Prostate gland (tissue), 2 donors: ENCODE data around the gene SMC5. TPM values are rescaled to one million over a fixed set of nuclear protein-coding genes. Genes with fewer than 3 reads are reported as not detected.

ENCODE experiments used
- DNase-seq: peaks from one replicate; pipeline ENCODE4 v3.0.0-alpha.2; 2019; ENCODE audit warnings: low spot score
- H3K27ac ChIP-seq, 2 donors: fragments of 200-600 bp; sonication (generic); 2 replicates each; pipeline ENCODE4 v1.5.1; 2017 to 2019
- H3K27me3 ChIP-seq: fragments of 200-600 bp; sonication (generic); replicated peaks from 2 replicates; pipeline ENCODE4 v1.5.1; 2019; ENCODE audit not compliant: insufficient read depth
- H3K36me3 ChIP-seq, 2 donors: fragments of 200-600 bp; sonication (generic); 1 replicate in 1 of 2; 2 replicates in 1 of 2; pipeline versions ENCODE4 v1.5.1 to v1.8.1; 2017 to 2019
- H3K4me1 ChIP-seq: fragments of 200-600 bp; sonication (generic); replicated peaks from 2 replicates; pipeline ENCODE4 v1.5.1; 2019
- H3K4me3 ChIP-seq, 2 donors: fragments of 200-600 bp; sonication (generic); 2 replicates each; pipeline ENCODE4 v1.5.1; 2017 to 2019
- H3K9me3 ChIP-seq: fragments of 200-600 bp; sonication (generic); 2 replicates; pipeline ENCODE4 v1.5.1; 2017
- POLR2A ChIP-seq: fragments of 450-650 bp; IDR thresholded peaks from one replicate; pipeline ENCODE4 v1.6.1; 2016; ENCODE audit warnings: antibody characterized with exemption, mild to moderate bottlenecking
- POLR2AphosphoS5 ChIP-seq: sonication (generic); formaldehyde crosslinking; IDR thresholded peaks from one replicate; pipeline ENCODE4 v1.6.1; 2017; ENCODE audit warnings: antibody characterized with exemption
- WGBS: methylation state at CpG from one replicate; pipeline ENCODE4 v1.1.5; 2018; 5-methylcytosine and 5-hydroxymethylcytosine counted together
- intact Hi-C: fragments of 100-400 bp; cut with DNase I; formaldehyde crosslinking; loops from one replicate; pipeline ENCODE4 v1.14.2; 2022
- total RNA-seq, 2 donors: library from RNA; depleted of rRNA; stranded (reverse); fragments of >200 nt; gene quantifications; one replicate each; pipeline ENCODE4 v1.1.0, GENCODE V29; 2016
- TF ChIP-seq, protein P1 (sequence below), 4 experiments: fragments of 200-600 bp in 2 of 4; fragments of 450-650 bp in 2 of 4; sonication (generic) in 2 of 4; IDR thresholded peaks; 1 replicate in 3 of 4; 2 replicates in 1 of 4; pipeline ENCODE4 v1.5.1; 2016 to 2019; ENCODE audit warnings: antibody characterized with exemption in 4 of 4, mild to moderate bottlenecking in 2 of 4, moderate library complexity in 2 of 4

SMC5 gene
- total RNA-seq, 2 donors from 2014 or later: 28.7 to 29.7 TPM

GRCh38 chr9:70297141-70297540 is 38.4 kb downstream of the SMC5 start:
- no peak for DNase-seq
- no peaks in the 10 kb centered on the region for H3K27me3 ChIP-seq
- intact Hi-C loops: no loop called here
- H3K4me1 ChIP-seq: no peaks in the 10 kb centered on the region
- H3K27ac ChIP-seq: no peak overlapping the region
- no peak overlapping the region for H3K4me3 ChIP-seq
- H3K9me3 ChIP-seq: no peaks in the 10 kb centered on the region
- TF ChIP-seq, protein P1, sequence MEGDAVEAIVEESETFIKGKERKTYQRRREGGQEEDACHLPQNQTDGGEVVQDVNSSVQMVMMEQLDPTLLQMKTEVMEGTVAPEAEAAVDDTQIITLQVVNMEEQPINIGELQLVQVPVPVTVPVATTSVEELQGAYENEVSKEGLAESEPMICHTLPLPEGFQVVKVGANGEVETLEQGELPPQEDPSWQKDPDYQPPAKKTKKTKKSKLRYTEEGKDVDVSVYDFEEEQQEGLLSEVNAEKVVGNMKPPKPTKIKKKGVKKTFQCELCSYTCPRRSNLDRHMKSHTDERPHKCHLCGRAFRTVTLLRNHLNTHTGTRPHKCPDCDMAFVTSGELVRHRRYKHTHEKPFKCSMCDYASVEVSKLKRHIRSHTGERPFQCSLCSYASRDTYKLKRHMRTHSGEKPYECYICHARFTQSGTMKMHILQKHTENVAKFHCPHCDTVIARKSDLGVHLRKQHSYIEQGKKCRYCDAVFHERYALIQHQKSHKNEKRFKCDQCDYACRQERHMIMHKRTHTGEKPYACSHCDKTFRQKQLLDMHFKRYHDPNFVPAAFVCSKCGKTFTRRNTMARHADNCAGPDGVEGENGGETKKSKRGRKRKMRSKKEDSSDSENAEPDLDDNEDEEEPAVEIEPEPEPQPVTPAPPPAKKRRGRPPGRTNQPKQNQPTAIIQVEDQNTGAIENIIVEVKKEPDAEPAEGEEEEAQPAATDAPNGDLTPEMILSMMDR (IDR thresholded peaks at IDR 0.05): no peak
- no peak for TF ChIP-seq POLR2A
- no peak for TF ChIP-seq POLR2AphosphoS5
- H3K36me3 ChIP-seq: peaks cover 0 to 4% of the 10 kb centered on the region in 2 donors
- WGBS: 100% methylated on average over 1 of the region's 1 CpG

DNA sequence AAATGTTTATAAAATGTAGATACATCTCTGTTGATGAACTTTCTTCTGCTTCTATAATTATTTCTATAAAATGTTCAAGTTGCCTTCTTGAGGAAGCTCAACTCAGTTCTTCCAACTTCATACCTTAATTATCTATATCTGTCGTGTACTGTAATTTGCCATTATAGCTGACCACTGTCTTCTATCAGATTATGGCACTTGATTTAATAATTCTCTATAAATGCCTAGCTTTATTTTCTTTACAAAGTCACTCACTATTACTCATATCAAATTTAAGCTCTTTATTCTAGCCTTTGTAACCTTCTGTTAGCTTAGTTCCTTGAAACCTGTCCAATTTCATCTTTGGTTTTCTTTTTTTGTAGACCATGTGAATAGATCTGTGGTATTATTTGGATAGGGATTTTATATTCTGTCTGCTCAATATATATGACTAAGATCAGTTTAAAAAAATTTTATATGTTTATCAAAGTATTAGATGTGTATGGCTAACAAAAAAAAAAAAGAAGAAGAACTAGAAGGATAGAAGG is 39.5 kb downstream of the SMC5 start:
- Histone ChIP-seq H3K27me3 (no peaks in the 10 kb centered on the region), H3K4me3 (no peak overlapping the region), H3K9me3 (no peaks in the 10 kb centered on the region), H3K27ac (no peak overlapping the region), H3K4me1 (no peaks in the 10 kb centered on the region), H3K36me3 (peaks cover 0 to 5% of the 10 kb centered on the region in 2 donors)
- WGBS: 64% methylated on average over 1 of the region's 1 CpG
- intact Hi-C loops: no loop called here
- no peak for DNase-seq
- TF ChIP-seq, protein P1 (IDR thresholded peaks at IDR 0.05): no peak
- TF ChIP-seq POLR2AphosphoS5 (no peak), POLR2A (no peak)

DNA sequence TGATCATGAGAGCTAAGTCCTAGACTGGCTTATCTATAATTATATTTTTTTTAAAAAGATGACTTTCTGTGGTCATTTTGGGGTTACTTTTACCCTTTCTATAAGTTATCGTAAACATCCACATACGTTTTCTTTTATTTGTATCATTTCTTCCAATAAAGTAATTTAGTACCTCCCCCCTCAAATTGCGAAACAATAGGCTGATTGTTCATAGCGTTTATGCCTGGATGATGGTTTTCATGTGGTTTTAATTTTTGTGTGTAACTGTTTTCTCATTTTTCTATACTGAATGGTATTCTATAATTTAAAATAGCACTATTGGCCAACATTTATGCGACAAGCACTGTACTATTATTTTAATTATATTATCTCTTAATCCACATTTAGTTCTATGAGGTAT is 44.5 kb downstream of the SMC5 start:
- no peaks in the 10 kb centered on the region for H3K27me3 ChIP-seq
- no peaks in the 10 kb centered on the region for H3K4me1 ChIP-seq
- intact Hi-C loops: no loop called here
- no peaks in the 10 kb centered on the region for H3K9me3 ChIP-seq
- H3K36me3 ChIP-seq: peaks cover 0 to 5% of the 10 kb centered on the region in 2 donors
- DNase-seq: no peak
- 75% methylated on average over 5 of the region's 5 CpGs for WGBS
- no peak overlapping the region for H3K27ac ChIP-seq
- TF ChIP-seq POLR2A: no peak
- TF ChIP-seq, protein P1 (IDR thresholded peaks at IDR 0.05): no peak
- no peak for TF ChIP-seq POLR2AphosphoS5
- H3K4me3 ChIP-seq: no peak overlapping the region

GRCh38 chr9:70304810-70305209 is 46.0 kb downstream of the SMC5 start:
- Histone ChIP-seq H3K36me3 (peaks cover 0 to 5% of the 10 kb centered on the region in 2 donors), H3K27ac (no peak overlapping the region), H3K4me3 (no peak overlapping the region), H3K27me3 (no peaks in the 10 kb centered on the region), H3K4me1 (no peaks in the 10 kb centered on the region), H3K9me3 (no peaks in the 10 kb centered on the region)
- no peak for DNase-seq
- TF ChIP-seq POLR2A: no peak
- no peak for TF ChIP-seq POLR2AphosphoS5
- TF ChIP-seq, protein P1 (IDR thresholded peaks at IDR 0.05): no peak
- intact Hi-C loops: no loop called here

DNA sequence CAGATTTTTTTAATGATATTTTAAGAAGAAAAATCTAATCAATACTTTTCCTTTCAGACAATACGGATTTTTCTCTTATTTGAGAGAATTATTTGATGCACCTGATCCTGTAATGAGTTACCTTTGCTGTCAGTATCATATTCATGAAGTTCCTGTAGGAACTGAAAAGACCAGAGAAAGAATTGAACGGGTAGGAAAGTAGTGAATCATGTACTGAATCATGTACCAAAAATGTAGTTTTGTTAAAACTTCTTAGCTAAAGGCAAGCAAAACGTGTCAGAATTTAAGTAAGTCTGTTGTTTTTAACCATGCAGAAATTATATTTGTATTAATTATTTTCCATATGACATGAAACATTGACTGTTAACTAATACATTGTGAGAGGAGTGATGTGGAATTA is 56.6 kb downstream of the SMC5 start:
- Histone ChIP-seq H3K36me3 (peaks cover 0 to 2% of the 10 kb centered on the region in 2 donors), H3K27ac (no peak overlapping the region), H3K4me1 (no peaks in the 10 kb centered on the region), H3K27me3 (no peaks in the 10 kb centered on the region), H3K4me3 (no peak overlapping the region), H3K9me3 (no peaks in the 10 kb centered on the region)
- WGBS: 87% methylated on average over 3 of the region's 3 CpGs
- no peak for TF ChIP-seq POLR2A
- no peak for TF ChIP-seq POLR2AphosphoS5
- TF ChIP-seq, protein P1 (IDR thresholded peaks at IDR 0.05): no peak
- intact Hi-C loops: no loop called here
- DNase-seq: no peak
